ENCODE measurements around the gene ACTMAP.

- TF ChIP-seq PATZ1 (CRISPR knock-in tag; IDR thresholded peaks at IDR 0.05; ENCODE audit: borderline replicate concordance), result no peak
- TF ChIP-seq CC2D1A (IDR thresholded peaks at IDR 0.05), result no peak
- no peak for TF ChIP-seq CTCF (IDR thresholded peaks at IDR 0.05 in 2 of 3, conservative IDR thresholded peaks at IDR 0.05 in 1 of 3; ENCODE audit: insufficient read depth in 2 of 3, low read depth in 1 of 3, low read length in 3 of 3)
These were observed 31.4 kb downstream of the ACTMAP start for GRCh38 chr19:40718774-40719391.

All from K562 (cell line).